Measurements from ENCODE around the gene CELF2. TPM values are rescaled to one million over a fixed set of nuclear protein-coding genes. Genes with fewer than 3 reads are reported as not detected.

CELF2 gene
- total RNA-seq, 1 experiment from 2014 or later, result 0.51 TPM

- no peak for DNase-seq (ENCODE audit: low read depth)
These were observed 137.3 kb downstream of the CELF2 start for GRCh38 chr10:11154849-11155498.

- no peak for DNase-seq (ENCODE audit: low read depth)
These were observed 138.8 kb downstream of the CELF2 start for GRCh38 chr10:11156480-11156879.

GRCh38 chr10:11157292-11158076 is 139.8 kb downstream of the CELF2 start:
- no peak for DNase-seq (ENCODE audit: low read depth)

DNA sequence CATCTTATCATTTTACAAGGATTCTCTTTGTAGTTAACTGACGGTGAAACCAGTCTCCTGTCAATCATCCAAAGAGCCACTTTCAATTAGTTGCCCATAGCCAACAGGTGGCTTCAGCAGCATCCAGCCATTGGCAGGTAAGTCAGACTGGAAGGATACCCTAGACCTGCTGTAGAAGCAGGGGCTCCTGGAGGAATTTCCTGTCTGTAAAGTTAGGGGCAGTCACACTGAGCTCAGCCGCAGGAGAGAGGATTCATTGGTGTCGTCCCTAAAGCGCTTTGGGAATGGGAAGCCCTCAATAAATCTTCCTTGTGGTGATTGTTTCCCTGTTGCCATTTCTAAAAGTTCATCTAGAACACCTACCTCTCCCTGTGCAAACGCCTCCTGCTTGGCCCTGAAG is 140.4 kb downstream of the CELF2 start:
- DNase-seq (ENCODE audit: low read depth), result no peak

- no peak for DNase-seq (ENCODE audit: low read depth)
These were observed 142.0 kb downstream of the CELF2 start for GRCh38 chr10:11159543-11160215.

DNA sequence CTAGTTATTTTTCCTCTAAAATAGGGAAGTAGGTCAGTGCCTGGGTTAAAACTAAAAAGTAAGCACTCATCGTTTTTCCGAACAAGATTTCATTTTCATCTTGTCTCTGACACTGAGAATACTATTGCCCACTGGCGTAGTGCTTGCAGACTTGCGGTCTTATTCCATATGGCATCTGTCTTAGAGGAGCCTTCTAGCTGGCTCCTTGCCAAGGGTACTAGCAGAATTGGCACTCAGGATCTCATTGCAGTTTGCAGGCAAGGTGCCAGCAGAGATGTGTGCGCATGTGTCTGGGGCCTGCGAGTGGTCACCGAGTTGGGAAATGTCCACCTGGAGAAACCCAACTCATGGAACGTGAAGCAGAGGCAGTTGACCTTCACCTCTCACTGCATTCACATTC is 143.4 kb downstream of the CELF2 start:
- no peak for DNase-seq (ENCODE audit: low read depth)

DNA sequence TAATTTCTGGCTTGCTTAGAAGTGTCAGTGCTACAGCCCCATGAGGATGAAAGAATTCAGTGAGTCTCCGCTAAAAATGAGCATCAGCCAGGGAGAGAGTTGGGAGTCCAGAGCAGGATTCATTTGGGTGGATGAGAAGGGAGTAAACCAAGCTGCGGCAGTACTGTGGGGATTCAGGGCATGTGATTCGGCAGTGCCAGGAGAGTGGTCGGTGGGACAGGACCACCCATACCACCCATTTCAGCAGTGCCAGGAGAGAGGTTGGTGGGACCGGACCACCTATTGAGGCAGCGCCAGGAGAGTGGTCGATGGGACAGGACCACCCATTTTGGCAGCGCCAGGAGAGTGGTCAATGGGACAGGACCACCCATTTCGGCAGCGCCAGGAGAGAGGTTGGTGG is 144.2 kb downstream of the CELF2 start:
- no peak for DNase-seq (ENCODE audit: low read depth)

- DNase-seq (ENCODE audit: low read depth), result no peak
These were observed 145.3 kb downstream of the CELF2 start for GRCh38 chr10:11162828-11163599.

- no peak for DNase-seq (ENCODE audit: low read depth)
These were observed 146.3 kb downstream of the CELF2 start for GRCh38 chr10:11163780-11164550.

DNA sequence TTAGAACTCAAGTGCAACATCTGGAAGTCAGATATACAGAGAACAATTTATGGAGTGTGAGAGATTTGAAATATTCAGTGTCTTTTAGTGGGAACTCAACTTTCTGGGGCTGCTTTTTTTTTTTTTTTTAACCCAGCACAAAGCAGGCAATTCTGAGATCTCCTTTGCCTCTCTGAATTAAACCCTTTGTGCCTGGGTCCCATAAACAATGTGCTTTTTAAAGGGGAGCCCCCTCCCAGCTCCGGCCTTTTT is 146.8 kb downstream of the CELF2 start:
- DNase-seq (ENCODE audit: low read depth), result no peak

DNA sequence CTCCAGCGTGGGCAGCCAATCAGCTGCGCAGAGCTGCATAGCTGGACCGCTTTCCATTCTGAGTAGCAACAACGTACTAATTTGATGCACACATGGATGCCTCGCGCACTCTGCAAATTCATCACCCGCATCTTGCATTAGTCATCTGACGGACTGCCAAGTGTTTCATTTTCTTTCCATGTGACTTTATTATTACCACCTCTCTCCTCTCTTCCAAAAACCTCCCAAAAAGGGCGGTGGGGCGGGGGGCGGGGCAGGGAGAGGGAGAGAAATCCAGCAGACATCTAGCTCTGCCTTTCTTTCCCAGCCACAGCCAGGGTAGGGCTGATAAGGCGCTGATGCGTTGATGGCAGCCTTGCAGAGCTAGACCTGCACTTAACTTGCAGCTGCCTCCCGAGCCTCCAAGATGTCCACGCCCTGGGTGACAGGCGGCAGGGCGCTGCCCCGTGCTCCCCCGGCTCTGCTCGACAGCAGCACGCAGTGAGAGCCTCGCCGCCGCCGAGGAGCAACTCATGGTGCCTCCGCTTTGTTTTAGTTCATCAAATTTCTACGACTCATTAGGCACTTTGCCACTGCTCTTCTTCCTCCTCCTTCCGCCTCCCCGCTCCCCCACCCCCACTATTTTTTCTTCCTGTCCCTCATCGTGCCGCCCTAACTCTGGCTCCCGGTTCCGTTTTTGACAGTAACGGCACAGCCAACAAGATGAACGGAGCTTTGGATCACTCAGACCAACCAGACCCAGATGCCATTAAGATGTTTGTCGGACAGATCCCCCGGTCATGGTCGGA is 147.3 kb downstream of the CELF2 start:
- DNase-seq (ENCODE audit: low read depth), result peak; percentile 57

DNA sequence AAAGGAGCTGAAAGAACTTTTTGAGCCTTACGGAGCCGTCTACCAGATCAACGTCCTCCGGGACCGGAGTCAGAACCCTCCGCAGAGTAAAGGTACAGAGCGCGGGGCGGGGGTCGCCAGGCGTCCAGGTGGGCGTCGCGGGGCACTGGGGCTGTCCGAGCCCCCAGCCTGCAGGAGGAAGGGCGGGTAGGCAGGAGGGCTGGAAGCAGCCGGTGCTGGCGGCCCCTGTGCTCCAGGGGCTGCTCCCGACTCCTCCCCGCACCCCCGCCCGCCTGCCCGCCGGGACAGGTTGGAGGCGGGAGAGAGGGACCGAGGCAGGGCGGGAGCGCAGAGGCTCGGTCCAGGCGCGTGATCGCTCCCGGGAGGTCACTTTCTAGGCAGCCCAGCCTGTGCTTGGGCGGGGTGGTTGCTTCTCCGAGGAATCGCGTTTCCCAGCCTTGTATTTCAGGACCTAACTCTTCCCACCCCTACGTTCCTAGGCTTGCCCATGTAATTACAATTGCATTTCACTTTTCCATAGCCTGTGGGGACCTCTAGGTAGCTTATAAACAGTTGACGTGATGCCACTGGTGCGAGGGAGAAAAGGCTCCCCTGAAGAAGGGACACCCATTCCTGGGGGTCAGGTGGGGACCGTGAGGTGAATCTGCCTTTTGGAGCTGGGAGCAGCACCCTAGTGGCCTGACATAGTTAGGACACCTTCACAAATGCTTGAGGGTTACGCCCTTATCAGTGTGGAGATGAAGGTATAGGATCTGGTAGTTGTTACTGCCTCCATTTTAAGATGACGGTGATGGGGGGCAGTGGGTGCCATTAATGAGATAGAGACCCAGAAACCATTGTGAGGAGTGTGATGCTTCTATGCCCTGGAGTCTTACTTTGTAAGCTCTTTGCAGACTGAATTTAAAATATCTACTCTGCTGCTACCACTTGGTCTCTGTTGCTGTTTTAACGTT is 148.2 kb downstream of the CELF2 start:
- peak; percentile 18 for DNase-seq (ENCODE audit: low read depth)

GRCh38 chr10:11166550-11166949 is 148.9 kb downstream of the CELF2 start:
- no peak for DNase-seq (ENCODE audit: low read depth)

GRCh38 chr10:11167233-11167966 is 149.7 kb downstream of the CELF2 start:
- no peak for DNase-seq (ENCODE audit: low read depth)

DNA sequence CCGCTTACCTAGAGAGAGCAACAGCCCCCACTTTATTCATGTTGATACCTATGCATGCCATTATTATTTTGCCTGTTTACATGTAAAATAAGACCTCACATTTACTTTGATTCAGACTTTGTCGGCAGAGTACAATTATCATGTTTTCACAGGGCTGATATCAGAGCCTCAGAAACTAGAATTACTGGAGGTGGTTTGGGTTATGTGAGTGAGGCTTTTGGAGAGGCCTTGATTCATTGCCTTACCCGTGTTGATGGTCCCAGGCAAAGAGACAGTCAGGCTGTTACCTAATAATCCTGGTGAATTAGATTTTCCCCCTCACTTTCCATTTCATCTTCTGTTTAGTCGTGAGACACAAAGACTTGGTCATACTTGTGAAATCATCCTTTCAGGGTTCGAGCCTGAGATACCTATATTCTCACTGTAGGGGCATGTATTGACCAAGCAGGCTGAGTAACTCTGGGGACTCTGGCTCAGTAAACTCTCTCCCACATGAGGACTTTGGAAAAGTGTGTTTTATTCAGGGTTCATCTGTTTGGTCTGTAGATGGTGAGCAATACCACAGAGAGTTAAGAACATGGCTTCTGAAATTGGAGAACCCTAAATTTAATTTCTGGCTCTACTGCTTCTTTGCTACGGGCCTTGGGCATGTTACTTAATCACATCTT is 150.9 kb downstream of the CELF2 start:
- DNase-seq (ENCODE audit: low read depth), result no peak

DNA sequence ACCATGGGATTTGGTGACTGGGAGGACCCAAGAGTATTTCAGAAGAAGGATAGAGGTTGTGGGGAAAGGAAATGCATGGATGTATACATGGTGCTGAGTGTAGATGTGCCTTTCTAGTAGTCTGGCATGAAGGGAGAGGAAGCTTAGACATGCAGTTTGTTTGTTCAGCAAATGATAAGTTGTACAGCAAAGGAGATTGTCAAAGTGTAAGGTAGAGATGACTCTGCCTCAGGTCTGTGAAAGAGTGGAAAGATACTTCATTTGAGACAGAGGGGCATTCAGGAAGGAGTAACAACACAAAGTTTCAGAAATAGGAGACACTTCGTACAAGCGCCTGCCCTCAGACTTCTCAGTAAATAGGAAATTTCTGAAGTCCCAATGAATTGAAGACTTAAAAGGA is 152.3 kb downstream of the CELF2 start:
- no peak for DNase-seq (ENCODE audit: low read depth)

GRCh38 chr10:11170574-11170973 is 152.9 kb downstream of the CELF2 start:
- no peak for DNase-seq (ENCODE audit: low read depth)

All from Daoy (cell line).